ENCODE data around the gene ZNF277.

ZNF277 gene

DNA sequence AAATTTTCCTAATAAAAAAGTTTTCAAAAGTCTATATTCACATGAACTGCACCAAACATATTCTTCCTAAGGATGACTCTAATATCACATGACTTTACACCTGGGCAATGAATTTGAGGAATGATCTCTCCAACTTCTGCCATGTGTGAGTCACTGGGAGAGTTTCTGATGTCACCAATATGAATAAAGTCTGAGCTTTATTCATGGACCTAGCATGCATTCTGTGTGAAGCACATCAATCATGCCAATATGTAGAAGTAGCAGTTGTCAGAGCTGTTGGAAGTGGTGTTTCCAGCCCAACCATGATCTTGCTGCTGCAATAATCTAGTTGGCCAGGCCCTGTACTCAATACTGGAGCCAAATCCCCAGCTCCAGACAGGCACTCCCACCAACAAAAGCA, 152.0 kb downstream of the ZNF277 start:
- no peak for DNase-seq

DNA sequence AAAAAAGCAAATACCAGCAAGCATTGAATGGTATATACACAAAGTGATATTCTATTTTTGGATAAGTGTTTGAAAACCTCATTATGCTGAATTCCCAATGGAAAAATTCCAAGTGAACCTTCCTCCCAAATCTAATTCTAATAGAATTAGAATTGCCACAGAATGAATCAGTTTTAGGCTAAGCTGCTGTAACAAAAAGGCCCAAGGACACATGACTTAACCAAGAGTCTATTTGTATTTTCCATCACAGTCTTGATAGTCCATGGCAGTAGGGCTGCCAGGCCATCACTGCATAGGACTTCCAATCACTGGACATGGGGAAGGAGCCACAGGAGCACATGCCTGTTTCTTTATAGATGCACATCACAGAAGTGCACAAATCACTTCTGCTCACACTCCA, 152.6 kb downstream of the ZNF277 start:
- no peak for DNase-seq

DNA sequence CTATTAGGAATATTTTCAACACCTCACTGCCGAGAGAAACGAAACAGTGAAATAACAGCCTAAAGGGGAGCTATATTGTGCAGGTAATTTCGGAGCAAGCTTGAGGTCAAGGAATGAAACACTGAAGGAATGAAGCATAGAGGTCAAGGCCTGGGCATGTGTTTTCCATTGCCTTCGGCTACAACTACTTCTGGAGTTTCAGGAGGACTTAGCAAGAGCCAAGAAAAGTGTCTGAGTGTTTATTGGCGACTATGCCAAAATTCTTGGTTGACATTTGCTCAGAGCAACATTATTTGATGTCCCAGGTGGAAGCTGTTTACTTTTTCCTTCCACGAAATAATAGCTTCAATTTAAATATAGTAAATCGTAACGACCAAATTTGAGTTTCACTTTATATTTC, 154.2 kb downstream of the ZNF277 start:
- no peak for DNase-seq

DNA sequence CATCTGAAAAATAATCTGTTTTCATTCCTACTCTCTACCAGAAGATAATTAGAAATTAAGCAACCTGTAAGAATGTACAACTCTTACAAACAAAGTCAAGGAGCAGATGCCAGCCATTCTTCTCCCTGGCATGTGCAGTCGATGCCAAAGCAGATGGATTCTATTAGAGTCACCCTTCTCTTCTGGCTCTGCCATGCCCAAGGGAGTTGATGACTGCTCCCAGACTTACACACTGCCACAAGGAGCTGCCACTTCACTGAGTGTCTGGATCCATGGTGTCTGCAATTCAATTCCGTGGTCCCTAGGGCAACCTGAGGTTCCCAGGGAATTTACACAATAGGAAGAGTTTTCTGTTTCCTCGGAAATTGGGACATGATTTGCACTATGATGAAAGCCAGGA, 154.7 kb downstream of the ZNF277 start:
- no peak for DNase-seq

DNA sequence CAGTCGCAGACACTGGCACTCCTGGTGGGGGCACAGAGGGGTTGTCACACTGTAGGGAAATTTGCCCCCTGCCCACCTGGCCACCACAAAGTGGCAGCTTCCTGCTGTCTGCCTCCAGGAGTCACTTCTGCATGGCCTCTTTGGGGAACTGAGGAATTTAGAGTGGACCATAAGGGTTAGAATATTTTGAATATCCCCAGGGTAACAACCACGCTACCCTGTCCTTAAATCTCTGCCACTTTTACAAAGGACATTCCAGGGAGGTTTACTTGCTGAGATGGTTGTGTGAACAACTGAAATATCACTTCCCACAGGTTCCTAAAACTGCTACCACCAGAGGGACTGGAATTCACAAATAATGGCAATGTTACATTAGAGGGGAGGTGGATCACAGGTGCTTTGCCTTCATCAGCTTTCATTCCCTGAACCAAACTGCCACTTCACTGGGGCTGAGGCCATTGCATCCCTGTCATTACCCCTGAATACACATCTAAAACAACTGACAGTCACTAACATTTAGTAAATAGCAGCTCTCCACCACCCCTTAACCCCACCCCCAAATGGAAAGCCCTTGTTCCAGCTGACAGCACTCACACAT, 155.7 kb downstream of the ZNF277 start:
- no peak for DNase-seq

- peak; percentile 12 for DNase-seq
These were observed 156.2 kb downstream of the ZNF277 start for GRCh38 chr7:112362731-112363131.

- DNase-seq: no peak
These were observed 157.9 kb downstream of the ZNF277 start for GRCh38 chr7:112364388-112364787.

DNA sequence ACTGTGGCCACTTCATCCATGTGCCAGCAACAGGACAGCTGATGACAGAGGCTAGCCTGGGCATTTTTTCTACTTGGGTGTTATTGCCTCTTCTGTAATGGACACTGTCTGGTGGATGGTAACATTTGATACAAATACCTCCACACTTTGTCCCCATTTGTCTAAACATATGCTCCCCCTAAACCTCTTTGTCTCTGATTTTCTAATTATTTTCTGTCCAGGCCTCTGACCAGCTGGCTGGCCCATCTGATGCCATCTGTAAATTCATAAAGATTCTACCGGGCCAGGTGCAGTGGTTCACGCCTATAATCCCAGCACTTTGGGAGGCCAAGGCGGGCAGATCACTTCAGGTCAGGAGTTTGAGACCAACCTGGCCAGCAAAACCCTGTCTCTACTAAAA, 159.1 kb downstream of the ZNF277 start:
- no peak for DNase-seq

- DNase-seq: no peak
These were observed 160.4 kb downstream of the ZNF277 start for GRCh38 chr7:112366886-112367285.

DNA sequence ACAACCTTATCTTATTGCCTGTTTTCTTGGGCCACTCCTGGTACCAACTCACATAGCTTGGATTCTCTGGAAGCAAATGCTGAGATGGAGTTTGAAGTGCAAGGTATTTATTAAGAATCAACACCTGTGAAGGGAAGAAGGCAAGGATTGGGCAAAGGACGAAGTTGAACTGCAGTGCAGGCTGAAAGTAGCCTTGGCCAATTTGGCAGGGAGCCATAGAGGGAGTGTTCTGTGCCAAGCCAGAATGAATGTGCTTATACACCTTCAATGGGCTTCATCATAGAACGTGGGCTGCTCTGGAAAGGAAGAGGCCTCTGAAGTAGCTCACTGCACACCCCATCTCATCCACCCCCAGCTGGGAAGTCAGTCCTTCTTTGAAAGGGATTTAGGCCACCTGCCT, 163.9 kb downstream of the ZNF277 start:
- DNase-seq: no peak

DNA sequence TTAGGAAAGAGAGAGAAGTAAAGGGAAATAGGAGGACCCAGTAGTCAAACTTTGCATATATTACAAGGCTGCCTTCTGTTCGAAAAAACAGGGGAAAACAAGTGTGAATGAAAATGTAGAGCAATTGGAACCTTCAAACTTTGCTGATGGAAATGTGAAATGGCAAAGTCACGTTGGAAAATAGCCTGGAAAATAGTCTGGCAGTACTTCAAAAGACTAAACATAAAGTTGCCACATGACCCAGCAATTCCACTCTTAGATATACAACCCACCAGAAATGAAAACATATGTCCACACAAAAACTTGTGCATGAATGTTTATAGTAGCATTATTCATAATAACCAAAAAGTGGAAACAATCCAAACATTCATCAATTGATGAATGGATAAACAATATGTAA, 165.2 kb downstream of the ZNF277 start:
- DNase-seq: no peak

DNA sequence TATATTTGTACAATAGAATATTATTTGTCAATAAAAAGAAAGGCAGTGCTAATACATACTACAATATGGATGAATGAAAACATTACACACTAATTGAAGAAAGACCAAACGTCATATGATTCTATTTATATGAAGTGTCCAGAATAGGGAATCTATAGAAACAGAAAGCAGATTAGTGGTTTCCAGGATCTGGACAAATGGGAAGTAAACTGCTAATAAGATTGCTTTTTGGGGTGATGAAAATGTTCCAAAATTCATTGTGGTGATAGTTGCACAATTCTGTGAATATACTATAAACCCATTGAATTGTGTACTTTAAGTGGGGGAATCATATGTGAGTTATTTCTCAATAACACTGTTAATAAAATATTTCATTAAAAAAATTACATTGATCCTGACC, 165.6 kb downstream of the ZNF277 start:
- DNase-seq: peak; percentile 25

DNA sequence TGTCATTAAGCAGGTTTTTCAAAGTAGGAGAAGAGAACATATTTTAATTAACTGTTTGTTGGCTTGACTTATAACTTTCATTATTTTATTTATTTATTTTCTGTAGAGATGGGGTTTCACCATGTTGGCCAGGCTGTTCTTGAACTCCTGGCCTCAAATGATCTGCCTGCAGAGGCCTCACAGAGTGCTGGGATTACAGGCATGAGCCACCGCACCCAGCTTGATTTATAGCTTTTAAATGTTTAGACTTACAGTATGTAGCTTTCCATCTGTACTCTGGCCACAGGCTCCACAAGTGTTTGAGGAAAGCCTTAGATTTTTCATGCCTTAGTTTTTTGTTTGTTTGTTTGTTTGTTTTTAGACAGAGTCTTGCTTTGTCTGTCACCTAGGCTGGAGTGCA, 171.1 kb downstream of the ZNF277 start:
- no peak for DNase-seq

GRCh38 chr7:112381311-112382091, 175.0 kb downstream of the ZNF277 start:
- no peak for DNase-seq

- no peak for DNase-seq
These were observed 177.3 kb downstream of the ZNF277 start for GRCh38 chr7:112383671-112384417.

DNA sequence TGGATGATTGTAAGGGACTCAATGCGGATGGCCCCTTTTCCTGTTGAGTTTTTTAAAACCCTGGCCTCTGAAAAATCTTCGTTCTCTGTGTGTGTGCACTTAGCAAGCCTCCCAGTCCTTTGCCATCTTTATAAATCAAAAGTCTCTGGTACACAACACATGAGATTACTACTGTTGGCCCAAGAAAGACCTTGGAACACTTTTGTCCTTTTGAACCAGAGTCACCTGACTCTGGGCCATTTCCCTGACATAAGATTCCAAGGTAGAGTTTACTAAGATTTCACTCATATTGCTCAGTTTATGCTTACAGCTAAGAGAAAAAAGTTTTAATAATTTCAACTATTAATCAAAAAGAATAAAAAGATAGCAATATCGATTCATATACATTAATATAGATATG, 179.0 kb downstream of the ZNF277 start:
- DNase-seq: no peak

- no peak for DNase-seq
These were observed 180.1 kb downstream of the ZNF277 start for GRCh38 chr7:112386619-112387018.

DNA sequence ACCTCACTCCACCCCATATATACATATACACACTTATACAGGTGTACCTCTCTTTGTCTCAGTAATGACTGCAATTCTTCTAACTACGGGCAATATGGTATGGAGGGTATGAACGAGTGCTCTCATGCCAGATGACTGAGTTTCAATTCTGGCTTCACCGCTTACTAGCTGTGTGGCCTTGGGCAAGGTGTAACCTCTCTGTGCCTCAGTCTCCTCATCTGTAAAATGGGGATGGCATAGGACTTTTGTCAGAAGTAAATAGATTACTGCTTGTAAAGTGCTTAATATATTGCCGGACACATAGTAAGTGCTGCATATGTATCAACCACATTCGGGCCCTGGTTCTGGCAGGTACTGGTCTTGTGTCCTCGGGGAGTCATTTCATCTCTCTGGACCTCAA, 183.7 kb downstream of the ZNF277 start:
- DNase-seq: no peak

DNA sequence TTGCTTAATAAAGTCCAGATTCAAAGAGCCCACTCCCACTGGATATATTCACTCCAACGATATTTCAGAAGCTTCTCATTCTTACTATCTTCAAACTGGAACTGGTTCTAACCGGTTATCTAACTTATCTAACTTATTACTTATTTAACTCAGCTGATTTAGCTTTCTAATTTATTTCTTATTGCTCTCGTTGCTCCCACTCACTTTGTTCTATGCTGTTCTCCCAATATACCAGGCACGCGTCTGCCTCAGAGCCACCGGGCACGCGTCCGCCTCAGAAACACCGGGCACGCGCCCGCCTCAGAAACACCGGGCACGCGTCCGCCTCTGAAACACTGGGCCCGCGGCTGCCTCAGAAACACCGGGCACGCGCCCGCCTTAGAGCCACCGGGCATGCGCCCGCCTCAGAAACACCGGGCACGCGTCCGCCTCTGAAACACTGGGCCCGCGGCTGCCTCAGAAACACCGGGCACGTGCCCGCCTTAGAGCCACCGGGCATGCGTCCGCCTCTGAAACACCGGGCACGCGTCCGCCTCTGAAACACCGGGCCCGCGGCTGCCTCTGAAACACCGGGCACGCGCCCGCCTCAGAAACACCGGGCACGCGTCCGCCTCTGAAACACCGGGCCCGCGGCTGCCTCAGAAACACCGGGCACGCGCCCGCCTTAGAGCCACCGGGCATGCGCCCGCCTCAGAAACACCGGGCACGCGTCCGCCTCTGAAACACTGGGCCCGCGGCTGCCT, 184.8 kb downstream of the ZNF277 start:
- DNase-seq: peak; percentile 49

GRCh38 chr7:112391841-112392286, 185.4 kb downstream of the ZNF277 start:
- peak; percentile 53 for DNase-seq

All from fibroblast of skin of abdomen (primary cell).